IPS DF 19.7 (cell line): ENCODE results near the gene BARHL1.

ENCODE experiments used
- DNase-seq: peaks from one replicate; pipeline ENCODE4 v3.0.0-alpha.2; 2013; ENCODE audit warnings: low read depth, low spot score

The BARHL1 gene

GRCh38 chr9:132614324-132614723, 31.9 kb downstream of the BARHL1 start:
- DNase-seq = no peak

GRCh38 chr9:132615774-132616173, 33.4 kb downstream of the BARHL1 start:
- DNase-seq = no peak

GRCh38 chr9:132616725-132617124, 34.3 kb downstream of the BARHL1 start:
- DNase-seq = no peak

- DNase-seq = no peak
Measured at GRCh38 chr9:132622159-132622558, 39.8 kb downstream of the BARHL1 start.

- no peak for DNase-seq
Measured at GRCh38 chr9:132626285-132626684, 43.9 kb downstream of the BARHL1 start.

GRCh38 chr9:132627106-132627505, 44.7 kb downstream of the BARHL1 start:
- no peak for DNase-seq

- no peak for DNase-seq
Measured at GRCh38 chr9:132627594-132627993, 45.2 kb downstream of the BARHL1 start.

- no peak for DNase-seq
Measured at GRCh38 chr9:132628746-132629145, 46.3 kb downstream of the BARHL1 start.

GRCh38 chr9:132630116-132630515, 47.7 kb downstream of the BARHL1 start:
- no peak for DNase-seq

GRCh38 chr9:132630811-132631210, 48.4 kb downstream of the BARHL1 start:
- no peak for DNase-seq

GRCh38 chr9:132631280-132631679, 48.9 kb downstream of the BARHL1 start:
- DNase-seq = no peak

- no peak for DNase-seq
Measured at GRCh38 chr9:132631685-132632084, 49.3 kb downstream of the BARHL1 start.

- no peak for DNase-seq
Measured at GRCh38 chr9:132632413-132633129, 50.2 kb downstream of the BARHL1 start.

GRCh38 chr9:132634327-132634726, 51.9 kb downstream of the BARHL1 start:
- no peak for DNase-seq

GRCh38 chr9:132637351-132637750, 54.9 kb downstream of the BARHL1 start:
- no peak for DNase-seq

- DNase-seq = no peak
Measured at GRCh38 chr9:132637801-132638200, 55.4 kb downstream of the BARHL1 start.

GRCh38 chr9:132638240-132638639, 55.8 kb downstream of the BARHL1 start:
- no peak for DNase-seq

GRCh38 chr9:132639322-132639721, 56.9 kb downstream of the BARHL1 start:
- DNase-seq = no peak
